ENCODE data around the gene SESN1.
A peak's percentile ranks its signal among the peaks of the same experiment; 100 is the strongest.
"Not testable (repeated sequence)": the region's sequence is repeated elsewhere in the genome, so short reads cannot be mapped to it uniquely, and the experiment has no call there.

The SESN1 gene

DNA sequence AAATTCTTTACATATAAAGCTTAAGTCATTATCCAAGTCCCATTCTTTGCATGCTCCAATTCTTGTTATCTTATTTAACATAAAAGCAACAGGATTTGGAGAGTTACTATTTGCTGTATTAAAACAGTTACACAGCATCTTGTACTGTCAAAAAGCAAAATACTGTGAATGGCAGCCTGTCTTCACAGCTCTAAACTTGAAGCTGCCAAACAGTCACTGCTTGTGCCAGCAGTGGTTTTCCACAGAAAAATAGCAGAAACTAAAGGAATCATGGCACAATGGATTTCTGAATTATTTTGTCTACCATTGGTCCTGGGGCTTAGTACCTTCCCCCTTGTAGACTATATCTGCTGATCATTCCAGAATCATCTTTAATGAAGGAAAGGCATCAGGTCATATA, 107.5 kb downstream of the SESN1 start:
- H3K4me1 Mint-ChIP-seq (ENCODE audit: low read depth) = peaks cover 20% of the 10 kb centered on the region
- peaks cover 43% of the 10 kb centered on the region for H3K36me3 Mint-ChIP-seq (ENCODE audit: low read depth)
- no peak overlapping the region for H3K4me3 Mint-ChIP-seq
- no peak overlapping the region for H3K27ac Mint-ChIP-seq
- intact Hi-C loops (cut with micrococcal nuclease) = no loop called here
- H3K27me3 Mint-ChIP-seq = no peaks in the 10 kb centered on the region
- no peaks in the 10 kb centered on the region for H3K9me3 Mint-ChIP-seq

DNA sequence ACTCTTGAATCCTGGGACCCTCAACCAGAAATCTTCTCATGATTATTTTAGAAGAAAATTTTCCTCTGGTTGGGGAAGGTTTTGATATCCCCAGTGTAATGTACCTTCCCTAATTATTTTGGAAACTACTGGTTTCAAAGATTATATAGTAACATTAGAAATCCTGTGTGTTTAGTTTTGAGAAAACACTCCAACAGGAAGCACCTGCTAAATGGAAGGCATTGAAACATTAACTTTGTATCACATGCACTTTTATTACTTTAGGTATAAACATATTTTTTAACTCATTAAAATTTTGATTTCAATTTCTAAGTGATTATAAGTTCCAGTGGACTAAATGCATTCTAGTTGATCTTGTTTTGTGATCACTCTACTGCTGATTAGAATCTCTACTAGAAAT, 109.3 kb downstream of the SESN1 start:
- intact Hi-C loops (cut with micrococcal nuclease) = no loop called here
- H3K36me3 Mint-ChIP-seq (ENCODE audit: low read depth) = peaks cover 24% of the 10 kb centered on the region
- H3K4me3 Mint-ChIP-seq = no peak overlapping the region
- no peaks in the 10 kb centered on the region for H3K27me3 Mint-ChIP-seq
- H3K27ac Mint-ChIP-seq = no peak overlapping the region
- H3K4me1 Mint-ChIP-seq (ENCODE audit: low read depth) = peaks cover 20% of the 10 kb centered on the region
- peaks cover 1% of the 10 kb centered on the region for H3K9me3 Mint-ChIP-seq

DNA sequence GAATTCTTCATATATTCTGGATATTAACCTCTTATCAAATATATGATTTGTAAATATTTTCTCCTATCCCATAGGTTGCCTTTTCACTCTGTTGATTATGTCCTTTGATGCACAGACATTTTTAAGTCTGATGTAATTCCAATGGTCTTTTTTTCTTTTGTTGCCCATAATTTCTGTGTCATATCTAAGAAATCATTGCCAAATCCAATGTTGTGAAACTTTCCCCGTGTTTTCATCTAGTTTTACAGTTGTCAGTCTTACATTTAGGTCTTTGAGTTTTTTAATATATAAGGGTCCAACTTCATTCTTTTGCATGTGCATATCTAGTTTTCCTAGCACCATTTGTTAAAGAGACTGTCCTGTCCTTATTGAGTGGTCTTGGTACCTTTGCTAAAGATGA, 111.5 kb downstream of the SESN1 start:
- peaks cover 20% of the 10 kb centered on the region for H3K4me1 Mint-ChIP-seq (ENCODE audit: low read depth)
- no peak overlapping the region for H3K4me3 Mint-ChIP-seq
- H3K36me3 Mint-ChIP-seq (ENCODE audit: low read depth) = peaks cover 6% of the 10 kb centered on the region
- no peak overlapping the region for H3K27ac Mint-ChIP-seq
- intact Hi-C loops (cut with micrococcal nuclease) = no loop called here
- no peaks in the 10 kb centered on the region for H3K27me3 Mint-ChIP-seq
- H3K9me3 Mint-ChIP-seq = peaks cover 16% of the 10 kb centered on the region

DNA sequence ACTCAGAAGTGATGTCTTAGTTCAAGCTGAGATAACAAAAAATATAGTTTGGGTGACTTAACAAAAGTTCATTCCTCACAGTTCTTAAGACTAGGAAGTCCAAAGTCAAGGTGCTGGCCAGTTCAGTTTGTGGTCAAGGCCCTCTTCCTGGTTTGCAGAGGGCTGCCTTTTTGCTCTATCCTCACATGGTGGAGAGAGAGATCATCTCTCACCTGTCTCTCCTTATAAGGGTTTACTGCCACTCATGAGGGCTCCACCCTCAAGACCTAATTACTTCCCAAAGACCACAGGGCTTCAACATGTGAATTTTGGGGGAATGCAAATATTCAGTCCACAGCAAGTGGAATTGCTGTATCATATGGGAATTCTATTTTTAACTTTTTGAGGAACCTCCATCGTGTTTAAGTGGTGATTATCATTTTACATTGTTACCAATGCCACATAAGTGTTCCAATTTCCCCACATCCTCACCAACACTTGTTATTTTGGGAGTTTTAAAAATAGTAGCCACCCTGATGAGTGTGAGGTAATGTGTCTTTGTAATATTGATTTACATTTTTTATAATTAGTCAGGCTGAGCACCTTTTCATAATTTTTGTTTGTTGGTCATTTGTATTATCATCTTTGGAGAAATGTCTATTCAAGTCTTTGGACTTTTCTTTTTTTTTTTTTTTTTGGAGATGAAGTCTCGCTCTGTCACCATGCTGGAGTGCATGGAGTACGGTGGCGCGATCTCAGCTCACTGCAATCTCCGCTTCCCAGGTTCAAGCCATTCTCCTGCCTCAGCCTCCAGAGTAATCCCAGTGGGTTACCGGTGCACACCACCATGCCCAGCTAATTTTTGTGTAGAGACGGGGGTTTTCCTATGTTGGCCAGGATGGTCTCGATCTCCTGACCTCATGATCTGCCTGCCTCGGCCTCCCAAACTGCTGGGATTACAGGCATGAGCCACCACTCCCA, 112.2 kb downstream of the SESN1 start:
- H3K27me3 Mint-ChIP-seq = no peaks in the 10 kb centered on the region
- no peaks in the 10 kb centered on the region for H3K36me3 Mint-ChIP-seq (ENCODE audit: low read depth)
- H3K4me3 Mint-ChIP-seq = no peak overlapping the region
- peaks cover 16% of the 10 kb centered on the region for H3K9me3 Mint-ChIP-seq
- peaks cover 20% of the 10 kb centered on the region for H3K4me1 Mint-ChIP-seq (ENCODE audit: low read depth)
- no peak overlapping the region for H3K27ac Mint-ChIP-seq
- intact Hi-C loops (cut with micrococcal nuclease) = no loop called here

DNA sequence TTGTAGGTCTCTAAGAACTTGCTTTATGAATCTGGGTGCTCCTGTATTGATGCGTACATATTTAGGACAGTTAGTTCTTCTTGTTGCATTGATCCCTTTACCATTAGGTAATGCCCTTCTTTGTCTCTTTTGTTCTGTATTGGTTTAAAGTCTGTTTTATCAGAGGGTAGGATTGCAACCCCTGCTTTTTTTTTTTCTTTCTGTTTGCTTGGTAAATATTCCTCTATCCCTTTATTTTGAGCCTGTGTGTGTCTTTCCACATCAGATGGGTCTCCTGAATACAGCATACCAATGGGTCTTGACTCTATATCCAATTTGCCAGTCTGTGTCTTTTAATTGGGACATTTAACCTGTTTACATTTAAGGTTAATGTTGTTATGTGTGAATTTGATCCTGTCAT, 116.0 kb downstream of the SESN1 start:
- intact Hi-C loops (cut with micrococcal nuclease); H3K4me3 Mint-ChIP-seq; H3K36me3 Mint-ChIP-seq (ENCODE audit: low read depth); H3K27ac Mint-ChIP-seq; H3K27me3 Mint-ChIP-seq: not testable (repeated sequence)
- peaks cover 25% of the 10 kb centered on the region for H3K9me3 Mint-ChIP-seq
- H3K4me1 Mint-ChIP-seq (ENCODE audit: low read depth) = peaks cover 15% of the 10 kb centered on the region

DNA sequence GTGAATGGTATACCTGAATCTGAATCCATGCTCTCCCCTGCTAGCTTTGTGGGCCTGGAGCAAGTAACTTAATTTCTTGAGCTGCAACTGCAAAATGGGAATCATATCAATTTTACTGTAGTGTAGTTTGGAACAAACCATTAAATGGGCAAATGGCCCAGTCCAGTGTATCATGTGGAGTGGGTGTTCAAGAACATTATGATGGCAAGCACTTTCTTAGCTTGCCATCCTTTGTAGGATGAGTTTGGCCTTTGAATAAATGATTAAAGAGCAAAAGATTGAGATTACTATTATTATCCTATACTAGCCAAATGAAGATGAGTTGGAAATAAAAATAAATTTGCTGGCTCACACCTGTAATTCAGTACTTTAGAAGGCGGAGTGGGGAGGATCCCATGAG, 120.4 kb downstream of the SESN1 start:
- H3K36me3 Mint-ChIP-seq (ENCODE audit: low read depth) = no peaks in the 10 kb centered on the region
- no peak overlapping the region for H3K4me3 Mint-ChIP-seq
- H3K4me1 Mint-ChIP-seq (ENCODE audit: low read depth) = no peaks in the 10 kb centered on the region
- no peaks in the 10 kb centered on the region for H3K27me3 Mint-ChIP-seq
- no peak overlapping the region for H3K27ac Mint-ChIP-seq
- peaks cover 12% of the 10 kb centered on the region for H3K9me3 Mint-ChIP-seq
- intact Hi-C loops (cut with micrococcal nuclease) = no loop called here

DNA sequence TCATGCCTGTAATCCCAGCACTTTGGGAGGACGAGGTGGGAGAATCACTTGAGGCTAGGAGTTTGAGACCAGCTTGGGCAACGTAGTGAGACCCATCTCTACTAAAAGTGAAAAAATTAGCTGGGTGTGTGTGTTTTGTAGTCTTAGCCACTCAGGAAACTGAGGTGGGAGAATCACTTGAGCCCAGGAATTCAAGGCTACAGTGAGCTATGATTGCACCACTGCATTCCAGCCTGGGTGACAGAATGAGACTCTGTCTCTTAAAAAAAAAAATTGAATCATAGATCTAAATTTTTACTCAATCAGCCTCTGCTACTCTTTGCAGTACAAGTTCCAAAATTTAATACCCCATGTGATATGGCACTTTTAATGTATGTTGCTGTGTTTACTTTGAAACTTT, 124.9 kb downstream of the SESN1 start:
- intact Hi-C loops (cut with micrococcal nuclease) = no loop called here
- H3K9me3 Mint-ChIP-seq = no peaks in the 10 kb centered on the region
- no peaks in the 10 kb centered on the region for H3K36me3 Mint-ChIP-seq (ENCODE audit: low read depth)
- H3K4me3 Mint-ChIP-seq = no peak overlapping the region
- H3K27ac Mint-ChIP-seq = no peak overlapping the region
- no peaks in the 10 kb centered on the region for H3K27me3 Mint-ChIP-seq
- H3K4me1 Mint-ChIP-seq (ENCODE audit: low read depth) = peaks cover 32% of the 10 kb centered on the region

DNA sequence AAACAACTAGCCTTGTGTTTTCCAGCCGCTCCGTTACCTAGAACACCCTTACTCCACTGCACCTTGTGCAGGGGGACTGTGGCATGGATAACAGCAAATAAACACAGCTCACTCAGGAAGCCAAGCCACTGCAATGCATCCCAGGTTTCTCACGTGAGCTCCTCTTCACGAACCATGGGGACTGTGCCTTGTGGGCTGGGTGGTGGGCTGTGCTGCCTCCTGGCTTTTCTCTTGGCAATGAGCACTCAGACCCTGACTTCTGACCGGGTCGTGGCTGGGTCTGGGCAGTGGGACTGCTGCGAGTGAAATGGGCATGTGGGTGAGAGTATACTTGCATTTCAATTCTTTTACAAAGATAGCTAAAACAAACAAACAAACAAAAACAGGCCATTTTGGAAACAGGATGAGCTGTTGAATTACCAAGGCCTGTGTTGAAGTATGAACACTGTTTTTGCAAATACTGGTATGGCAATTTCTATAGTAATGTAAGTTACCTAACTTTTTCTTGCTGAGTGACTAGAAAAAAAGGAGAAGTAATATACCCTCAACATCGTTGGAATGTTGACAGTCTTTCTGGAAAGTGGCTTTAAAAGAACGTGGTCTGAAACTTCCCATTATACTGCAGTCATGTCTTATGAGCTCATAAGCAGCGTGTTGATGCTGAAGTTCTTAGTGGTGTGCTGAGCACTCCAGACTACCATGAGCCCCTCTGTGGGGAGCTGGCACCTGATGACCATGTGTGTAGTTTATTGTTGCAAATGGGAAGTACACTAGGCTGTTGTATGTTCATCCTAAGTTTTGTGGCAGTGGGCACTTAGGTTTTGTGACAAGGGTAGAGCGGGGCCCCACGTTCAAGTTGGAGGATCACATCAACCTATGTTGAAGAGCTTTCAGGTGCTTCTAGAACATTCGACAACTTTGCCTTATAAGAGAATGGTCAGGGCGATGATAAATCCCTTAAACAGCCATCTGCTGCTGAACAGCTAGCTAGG, 126.0 kb downstream of the SESN1 start:
- H3K4me1 Mint-ChIP-seq (ENCODE audit: low read depth) = peaks cover 32% of the 10 kb centered on the region
- no peak overlapping the region for H3K4me3 Mint-ChIP-seq
- no peaks in the 10 kb centered on the region for H3K27me3 Mint-ChIP-seq
- no peak overlapping the region for H3K27ac Mint-ChIP-seq
- H3K36me3 Mint-ChIP-seq (ENCODE audit: low read depth) = no peaks in the 10 kb centered on the region
- no peaks in the 10 kb centered on the region for H3K9me3 Mint-ChIP-seq
- intact Hi-C loops (cut with micrococcal nuclease) = no loop called here

DNA sequence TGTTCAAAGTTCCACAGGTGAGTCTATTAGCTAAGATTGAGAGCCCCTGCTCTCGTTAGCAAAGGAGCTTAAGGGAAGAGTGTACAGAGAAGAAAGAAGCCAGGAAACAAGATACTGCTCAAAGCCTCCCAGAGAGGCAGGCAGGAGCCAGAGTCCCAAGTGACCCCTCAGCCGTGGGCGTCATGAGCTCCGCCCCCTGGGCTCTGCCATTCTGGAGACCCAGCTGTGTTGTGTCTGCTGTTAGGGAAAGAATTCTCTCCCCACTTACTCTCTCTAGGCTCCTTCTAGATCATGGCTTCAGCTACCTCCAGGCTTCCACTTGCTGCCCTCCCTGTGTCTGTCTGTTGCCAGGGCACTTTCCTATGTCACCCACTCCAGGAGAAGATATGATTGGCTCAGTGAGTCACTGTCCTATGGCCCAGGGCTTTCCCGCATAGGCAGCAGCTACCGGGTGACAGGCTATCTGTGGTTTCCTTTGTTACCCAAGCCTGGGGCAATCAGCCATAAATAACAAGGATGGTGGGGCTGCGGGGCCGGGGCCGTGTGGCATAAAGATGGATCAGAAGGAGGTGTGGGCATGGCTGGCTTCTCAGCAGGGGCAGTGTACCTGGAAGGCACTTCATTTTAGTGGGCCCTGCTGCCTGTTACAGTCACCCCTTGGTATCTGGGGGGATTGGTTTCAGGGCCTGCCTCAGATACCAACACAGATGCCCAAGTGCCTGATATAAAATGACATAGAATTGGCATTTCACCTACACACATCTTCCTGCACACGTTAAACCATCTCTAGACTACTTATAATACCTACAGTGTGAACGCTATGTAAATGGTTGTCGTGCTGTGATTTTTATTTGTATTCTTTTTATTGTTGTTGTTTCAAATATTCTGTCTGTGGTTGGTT, 127.5 kb downstream of the SESN1 start:
- peak overlapping the region; percentile 43 for H3K27ac Mint-ChIP-seq
- no peaks in the 10 kb centered on the region for H3K27me3 Mint-ChIP-seq
- no peaks in the 10 kb centered on the region for H3K36me3 Mint-ChIP-seq (ENCODE audit: low read depth)
- no peaks in the 10 kb centered on the region for H3K9me3 Mint-ChIP-seq
- no peak overlapping the region for H3K4me3 Mint-ChIP-seq
- intact Hi-C loops (cut with micrococcal nuclease) = no loop called here
- H3K4me1 Mint-ChIP-seq (ENCODE audit: low read depth) = peaks cover 32% of the 10 kb centered on the region

DNA sequence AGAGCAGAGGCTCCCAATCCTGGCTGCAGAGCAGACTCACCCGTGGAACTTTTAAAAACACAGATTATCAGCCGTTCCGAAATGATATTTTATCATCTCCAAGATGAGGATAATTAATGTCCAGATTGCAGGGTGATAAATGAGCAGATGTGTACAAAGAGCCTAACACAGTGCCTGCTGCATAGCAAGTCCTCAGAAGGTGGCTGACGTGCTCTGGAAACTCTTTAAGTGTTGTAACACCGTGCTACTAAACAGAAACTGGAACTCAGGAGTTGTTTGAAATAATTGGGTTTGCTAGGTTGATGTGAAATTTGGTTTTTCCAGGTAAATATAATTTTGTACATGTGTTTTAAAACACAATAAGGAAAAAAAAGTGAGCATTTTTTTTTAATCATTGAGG, 128.4 kb downstream of the SESN1 start:
- Mint-ChIP-seq H3K4me1 (ENCODE audit: low read depth) (peaks cover 32% of the 10 kb centered on the region), H3K4me3 (no peak overlapping the region), H3K9me3 (no peaks in the 10 kb centered on the region), H3K27me3 (no peaks in the 10 kb centered on the region), H3K36me3 (ENCODE audit: low read depth) (no peaks in the 10 kb centered on the region), H3K27ac (no peak overlapping the region)
- intact Hi-C loops (cut with micrococcal nuclease) = no loop called here

DNA sequence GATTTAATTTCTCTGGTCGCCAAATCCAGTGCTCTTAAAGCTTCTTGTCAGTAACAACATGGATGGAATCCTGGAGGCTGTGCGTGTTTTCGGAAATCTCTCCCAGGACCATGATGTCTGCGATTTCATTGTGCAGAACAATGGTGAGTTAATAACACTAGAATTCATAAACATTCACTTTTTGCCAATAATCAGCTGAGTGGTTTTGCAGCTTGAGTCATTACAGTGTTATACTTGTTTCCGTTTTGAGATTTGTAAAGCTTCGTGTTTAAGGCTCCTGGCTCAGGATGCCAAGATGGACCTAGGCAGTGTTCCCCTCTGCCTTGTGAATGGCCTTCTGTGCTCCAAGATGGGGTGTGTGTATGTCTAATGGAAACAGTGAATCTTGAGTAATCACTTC, 132.7 kb downstream of the SESN1 start:
- no peak overlapping the region for H3K27ac Mint-ChIP-seq
- no peaks in the 10 kb centered on the region for H3K36me3 Mint-ChIP-seq (ENCODE audit: low read depth)
- H3K9me3 Mint-ChIP-seq = no peaks in the 10 kb centered on the region
- H3K4me3 Mint-ChIP-seq = no peak overlapping the region
- peaks cover 23% of the 10 kb centered on the region for H3K4me1 Mint-ChIP-seq (ENCODE audit: low read depth)
- no peaks in the 10 kb centered on the region for H3K27me3 Mint-ChIP-seq
- intact Hi-C loops (cut with micrococcal nuclease) = no loop called here

DNA sequence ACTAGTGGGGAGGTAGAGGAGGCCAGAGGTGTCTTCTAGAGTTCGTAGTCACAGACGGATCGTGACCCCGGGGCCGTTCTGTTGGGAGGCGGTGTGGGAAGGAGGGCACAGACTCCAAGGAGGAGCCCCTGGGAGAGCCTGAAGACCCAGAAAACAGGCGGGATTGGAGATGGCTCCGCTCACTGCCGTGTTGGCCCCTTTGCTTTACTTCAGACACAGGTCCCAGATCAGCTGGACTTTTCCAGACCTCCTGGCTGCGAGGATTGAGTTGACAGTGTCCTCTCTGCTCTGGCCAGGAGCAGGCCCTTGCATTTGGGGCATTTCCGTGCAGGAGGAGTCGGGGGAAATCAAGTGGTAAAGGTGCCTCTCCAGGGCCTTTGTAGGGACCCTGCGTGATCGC, 133.6 kb downstream of the SESN1 start:
- Mint-ChIP-seq H3K9me3 (no peaks in the 10 kb centered on the region), H3K36me3 (ENCODE audit: low read depth) (no peaks in the 10 kb centered on the region), H3K27ac (no peak overlapping the region), H3K27me3 (no peaks in the 10 kb centered on the region), H3K4me3 (no peak overlapping the region), H3K4me1 (ENCODE audit: low read depth) (peaks cover 13% of the 10 kb centered on the region)
- intact Hi-C loops (cut with micrococcal nuclease) = no loop called here

DNA sequence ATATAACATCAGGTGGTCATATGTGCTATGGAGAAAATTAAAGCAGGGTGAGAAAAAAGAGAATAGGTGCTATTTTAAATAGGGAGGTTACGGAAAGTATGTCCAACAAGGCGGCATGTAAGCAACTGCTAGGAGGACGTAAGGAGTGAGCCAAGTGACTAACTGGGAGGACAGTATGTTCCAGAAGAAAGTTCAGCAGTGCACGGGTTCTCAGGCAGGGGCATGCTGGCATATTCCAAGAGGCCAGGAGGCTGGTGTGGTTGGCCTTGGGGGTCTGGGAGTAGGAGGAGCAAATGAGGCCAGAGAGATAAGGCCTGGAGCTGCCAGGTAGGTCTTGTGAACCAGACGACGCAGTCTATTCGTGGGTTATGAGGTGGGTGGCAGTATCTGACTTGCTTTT, 134.0 kb downstream of the SESN1 start:
- Mint-ChIP-seq H3K27me3 (no peaks in the 10 kb centered on the region), H3K9me3 (no peaks in the 10 kb centered on the region), H3K27ac (no peak overlapping the region), H3K4me3 (no peak overlapping the region), H3K36me3 (ENCODE audit: low read depth) (no peaks in the 10 kb centered on the region), H3K4me1 (ENCODE audit: low read depth) (peaks cover 12% of the 10 kb centered on the region)
- intact Hi-C loops (cut with micrococcal nuclease) = no loop called here

Measured in dendritic cell treated with granulocyte-macrophage colony-stimulating factor and Interleukin-4, amounts not matched to agents 40 ng/mL and 50 ng/mL, for 4 days (primary cell).